GM21528 (cell line): Measurements from ENCODE around the gene MORC3.
"Not testable (repeated sequence)": the region's sequence is repeated elsewhere in the genome, so short reads cannot be mapped to it uniquely, and the experiment has no call there.

Experiments used
- ATAC-seq: cut with Tn5 transposase; IDR thresholded peaks from one replicate; pipeline ENCODE4 v1.9.1; 2021; ENCODE audit warnings: mild to moderate bottlenecking, moderate library complexity; ENCODE audit not compliant: unreplicated experiment, low FRiP score

MORC3 gene

DNA sequence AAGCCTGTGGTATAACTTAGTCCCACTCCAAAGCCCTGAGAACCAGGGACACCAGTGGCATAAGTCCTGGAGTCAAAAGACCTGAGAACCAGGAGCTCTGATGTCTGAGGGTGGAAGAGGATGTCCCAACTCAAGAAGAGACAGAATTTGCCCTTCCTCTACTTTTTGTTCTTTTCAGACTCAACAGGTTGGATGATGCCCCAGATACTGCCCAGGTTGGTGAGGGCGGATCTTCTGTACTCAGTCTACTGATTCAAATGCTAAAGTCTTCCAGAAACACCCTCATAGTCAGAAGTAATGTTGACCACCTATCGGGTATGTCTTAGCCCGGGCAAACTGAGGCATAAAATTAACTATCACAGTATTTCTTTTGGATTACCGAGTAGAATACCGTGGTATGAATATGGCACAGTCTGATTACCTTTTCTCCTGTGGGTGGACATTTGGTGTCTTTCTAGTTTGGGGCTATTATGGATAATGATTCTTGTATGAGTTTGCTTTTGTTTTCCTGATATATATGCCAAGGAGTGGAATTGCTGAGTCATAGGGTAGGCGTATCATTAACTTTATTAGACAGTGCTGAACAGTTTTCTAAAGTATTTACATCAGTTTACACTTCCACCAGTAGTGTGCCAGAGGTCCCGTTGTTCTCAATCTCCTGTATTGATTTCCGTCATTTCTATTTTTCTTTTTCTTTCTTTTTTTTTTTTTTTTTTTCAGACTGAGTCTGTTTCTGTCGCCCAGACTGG, 62.0 kb downstream of the MORC3 start:
- ATAC-seq: no peak

DNA sequence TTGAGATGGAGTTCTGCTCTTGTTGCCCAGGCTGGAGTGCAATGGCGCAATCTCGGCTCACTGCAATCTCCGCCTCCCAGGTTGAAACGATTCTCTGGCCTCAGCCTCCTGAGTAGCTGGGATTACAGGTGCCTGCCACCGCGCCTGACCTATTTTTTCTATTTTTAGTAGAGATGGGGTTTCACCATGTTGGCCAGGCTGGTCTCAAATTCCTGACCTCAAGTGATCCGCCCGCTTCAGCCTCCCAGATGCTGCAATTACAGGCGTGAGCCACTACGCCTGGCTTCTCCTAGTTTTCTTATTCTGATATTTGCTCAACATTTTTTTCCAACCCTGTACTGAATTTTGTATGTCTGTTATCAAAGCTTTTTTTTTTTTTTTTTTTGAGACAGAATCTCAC, 62.7 kb downstream of the MORC3 start:
- ATAC-seq: not testable (repeated sequence)

DNA sequence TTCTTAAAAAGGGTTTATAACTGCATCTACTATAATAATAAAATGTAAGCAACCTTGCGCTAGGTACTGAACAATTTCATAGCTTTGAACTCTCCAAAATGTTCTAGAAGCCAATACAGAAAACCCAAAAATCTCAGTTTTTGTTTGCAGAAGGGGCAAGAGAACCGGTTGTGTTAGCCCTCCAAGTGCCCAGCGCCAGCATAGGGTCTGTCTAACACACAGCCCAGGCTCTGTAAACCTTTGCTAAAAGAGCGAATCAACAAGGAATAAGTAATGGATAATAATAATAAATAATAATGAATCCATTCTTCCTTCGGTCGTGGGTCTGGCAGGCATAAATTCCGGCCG, 64.9 kb downstream of the MORC3 start:
- ATAC-seq: peak; percentile 16

DNA sequence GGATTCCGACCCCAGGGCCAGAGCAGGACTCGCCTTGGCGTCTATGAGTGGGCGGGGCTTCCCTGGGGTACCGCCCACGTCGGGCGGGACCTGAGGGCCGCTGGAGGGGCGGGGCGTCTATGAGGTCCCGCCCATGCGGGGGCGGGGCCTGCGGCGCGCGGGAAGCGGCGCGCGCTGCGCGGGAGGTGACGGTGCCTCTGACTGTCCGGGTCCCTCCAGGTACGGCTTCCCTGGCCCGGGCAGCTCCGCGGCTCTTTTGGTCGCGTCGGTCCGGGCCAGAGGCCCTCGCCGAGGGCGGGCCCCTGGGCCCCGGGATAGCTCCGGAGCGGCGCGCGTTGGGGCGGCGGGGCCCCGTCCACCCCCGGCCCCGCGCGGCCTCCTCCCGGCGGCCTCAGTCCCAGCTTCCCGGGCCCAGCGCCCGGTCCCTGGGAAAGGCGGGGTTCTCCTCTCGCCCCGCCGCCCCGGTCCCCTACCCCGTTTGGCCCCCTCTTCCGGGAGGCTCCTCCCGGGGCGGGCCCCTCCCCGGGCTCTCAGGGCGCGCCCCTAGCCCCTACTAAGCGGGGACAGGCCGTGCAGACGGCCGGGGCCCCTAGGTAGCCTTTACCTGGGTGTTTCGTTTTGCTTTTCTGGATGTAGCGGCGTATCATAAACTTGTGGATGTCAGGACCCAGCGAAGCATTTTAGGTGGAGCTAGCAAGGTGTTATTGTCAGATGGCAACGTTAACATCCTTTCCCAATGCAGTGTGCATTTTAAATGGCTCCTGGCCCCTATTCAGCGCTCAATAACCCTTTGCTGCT, 65.4 kb downstream of the MORC3 start, which contains the start of gene CHAF1B:
TSS of gene CHAF1B (plus strand) at position 160 of the 798 bp plus-strand sequence. CDS start 745 bp downstream, outside the sequence.
- peak; percentile 88 for ATAC-seq

DNA sequence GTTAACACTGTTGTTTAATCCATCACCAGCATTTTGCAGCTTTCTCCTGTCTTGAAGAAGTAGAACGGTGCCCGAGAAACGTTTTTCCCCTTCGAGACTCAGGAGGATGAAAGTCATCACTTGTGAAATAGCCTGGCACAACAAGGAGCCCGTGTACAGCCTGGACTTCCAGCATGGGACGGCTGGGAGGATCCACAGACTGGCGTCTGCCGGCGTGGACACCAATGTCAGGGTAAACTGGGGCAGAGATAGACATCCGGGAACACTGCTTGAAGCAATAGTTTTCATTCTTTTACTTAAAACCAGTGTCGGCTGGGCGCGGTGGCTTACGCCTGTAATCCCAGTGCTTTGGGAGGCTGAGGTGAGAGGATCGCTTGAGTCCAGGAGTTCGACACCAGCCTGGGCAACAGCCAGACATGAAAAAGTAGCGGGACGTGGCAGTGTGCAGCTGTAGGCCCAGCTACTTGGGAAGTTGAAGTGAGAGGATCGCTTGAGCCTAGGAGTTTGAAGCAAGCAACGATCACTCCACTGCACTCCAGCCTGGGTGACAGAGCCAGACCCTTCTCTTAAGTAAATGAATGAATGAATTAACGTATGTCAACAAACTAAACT, 66.1 kb downstream of the MORC3 start:
- ATAC-seq: no peak

DNA sequence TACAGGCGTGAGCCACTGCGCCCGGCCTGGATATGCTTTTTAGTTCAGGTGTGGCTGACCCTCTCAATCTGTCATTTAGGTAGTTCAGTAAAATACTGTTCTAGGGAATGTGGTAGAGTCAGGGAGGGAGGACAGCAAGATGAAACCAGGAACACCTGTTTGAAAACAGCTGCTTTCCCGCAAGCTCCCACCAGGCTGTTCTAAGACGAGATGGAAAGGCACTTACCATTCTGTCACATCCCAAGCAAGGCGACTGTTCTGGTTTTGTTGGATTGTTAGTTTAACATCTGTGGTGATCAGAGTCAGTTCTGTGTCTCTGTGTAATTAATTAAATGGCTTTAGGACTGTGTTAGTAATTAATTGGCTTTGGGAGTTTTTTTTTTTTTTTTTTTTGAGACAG, 68.1 kb downstream of the MORC3 start:
- ATAC-seq: no peak

DNA sequence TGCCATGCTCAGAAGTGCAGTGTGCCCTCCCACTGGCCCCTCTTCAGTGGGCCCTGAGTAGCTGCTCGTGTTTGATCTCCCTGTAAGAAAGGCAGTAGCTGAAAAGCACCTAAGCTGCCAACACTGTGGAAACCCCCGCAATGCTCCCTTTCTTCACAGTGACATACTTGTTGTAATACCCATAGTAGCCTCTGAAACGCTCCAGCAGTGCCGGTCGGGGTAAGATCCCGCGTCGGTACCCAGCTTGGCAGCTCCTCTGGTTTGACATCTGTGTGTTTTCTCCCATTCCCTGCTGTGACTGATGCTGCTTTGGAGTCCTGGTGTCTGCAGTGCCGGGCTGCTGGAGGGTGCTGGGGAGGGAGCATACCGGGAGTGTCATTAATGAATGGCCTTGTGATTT, 68.8 kb downstream of the MORC3 start:
- no peak for ATAC-seq

DNA sequence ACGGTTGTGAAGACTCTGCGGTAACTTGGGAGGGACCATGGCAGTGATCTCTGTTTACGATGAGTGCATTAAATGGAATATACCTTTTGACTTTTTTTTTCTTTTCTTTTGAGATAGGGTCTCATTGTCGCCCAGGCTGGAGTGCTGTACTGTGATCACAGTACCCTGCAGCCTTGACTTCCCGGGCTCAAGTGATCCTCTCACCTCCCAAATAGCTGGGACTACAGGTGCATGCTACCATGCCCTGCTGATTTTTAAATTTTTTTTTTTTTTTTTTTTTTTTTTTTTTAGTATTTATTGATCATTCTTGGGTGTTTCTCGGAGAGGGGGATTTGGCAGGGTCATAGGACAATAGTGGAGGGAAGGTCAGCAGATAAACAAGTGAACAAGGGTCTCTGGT, 71.7 kb downstream of the MORC3 start:
- ATAC-seq: not testable (repeated sequence)

DNA sequence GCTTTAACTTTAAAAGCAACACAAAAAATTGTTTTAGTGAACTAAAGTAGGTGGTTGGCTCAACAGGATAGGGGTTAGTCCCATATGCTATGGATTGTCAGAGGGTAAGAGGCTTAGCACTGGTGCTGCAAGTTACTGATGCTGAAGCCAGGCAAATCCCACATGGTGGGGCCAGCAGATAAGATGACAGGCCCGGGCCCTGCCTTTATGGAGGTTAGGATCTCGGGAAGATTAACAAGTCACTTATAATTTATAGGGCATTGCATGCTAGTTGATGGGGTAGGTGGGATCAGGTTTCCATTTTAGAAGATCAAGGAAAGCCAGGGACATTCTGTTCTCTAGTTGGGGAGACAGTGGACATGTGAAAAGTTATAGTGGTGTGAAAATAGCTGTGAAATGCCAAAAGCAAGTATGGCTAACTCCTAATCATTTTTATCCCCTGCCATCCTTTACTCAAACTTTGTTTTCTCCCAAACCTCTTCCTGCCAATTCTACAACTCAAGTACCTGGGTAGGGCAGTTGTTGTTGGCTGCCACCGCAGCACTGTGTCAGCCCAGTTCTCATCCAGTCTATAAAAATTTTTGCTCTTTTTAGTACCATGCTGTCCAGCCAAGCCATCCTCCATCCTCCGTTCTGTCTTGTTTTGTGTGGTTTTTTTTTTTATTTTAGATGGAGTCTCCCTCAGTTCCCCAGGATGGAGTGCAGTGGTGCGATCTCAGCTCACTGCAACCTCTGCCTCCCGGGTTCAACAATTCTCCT, 75.5 kb downstream of the MORC3 start:
- ATAC-seq: no peak

DNA sequence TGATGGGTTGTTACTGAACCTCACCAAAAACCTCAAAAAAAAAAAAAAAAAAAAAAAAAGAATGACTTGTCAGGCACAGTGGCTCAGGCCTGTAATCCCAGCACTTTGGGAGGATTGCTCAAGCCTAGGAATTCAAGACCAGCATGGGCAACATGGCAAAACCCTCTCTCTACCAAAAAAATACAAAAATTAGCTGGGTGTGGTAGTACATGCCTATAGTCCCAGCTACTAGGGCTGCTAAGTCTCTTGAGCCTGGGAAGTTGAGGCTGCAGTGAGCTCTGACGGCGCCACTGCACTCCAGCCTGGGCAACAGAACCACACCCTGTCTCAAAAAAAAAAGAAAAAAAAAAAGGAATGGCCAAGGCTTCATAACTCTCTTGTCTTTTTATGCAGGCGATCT, 76.3 kb downstream of the MORC3 start:
- no peak for ATAC-seq

DNA sequence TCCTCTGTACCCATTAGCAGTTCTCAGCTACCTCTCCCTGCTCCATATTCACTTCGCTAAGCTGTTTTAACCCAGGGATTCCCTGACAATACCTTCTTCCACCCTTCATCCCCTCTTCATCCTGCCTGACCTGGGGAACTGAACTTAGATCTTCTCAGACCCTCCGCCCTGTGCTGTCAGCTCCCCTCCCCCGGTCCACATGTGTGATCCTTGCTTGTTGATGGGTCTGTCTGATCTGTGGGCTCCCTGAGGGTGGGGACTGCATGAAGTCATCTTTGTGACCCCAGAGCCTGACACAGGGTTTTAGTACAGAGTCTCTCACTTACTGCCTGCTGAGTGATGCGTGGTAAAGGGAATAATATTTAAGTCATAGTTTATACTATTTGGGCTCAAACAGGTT, 77.0 kb downstream of the MORC3 start:
- ATAC-seq: no peak

DNA sequence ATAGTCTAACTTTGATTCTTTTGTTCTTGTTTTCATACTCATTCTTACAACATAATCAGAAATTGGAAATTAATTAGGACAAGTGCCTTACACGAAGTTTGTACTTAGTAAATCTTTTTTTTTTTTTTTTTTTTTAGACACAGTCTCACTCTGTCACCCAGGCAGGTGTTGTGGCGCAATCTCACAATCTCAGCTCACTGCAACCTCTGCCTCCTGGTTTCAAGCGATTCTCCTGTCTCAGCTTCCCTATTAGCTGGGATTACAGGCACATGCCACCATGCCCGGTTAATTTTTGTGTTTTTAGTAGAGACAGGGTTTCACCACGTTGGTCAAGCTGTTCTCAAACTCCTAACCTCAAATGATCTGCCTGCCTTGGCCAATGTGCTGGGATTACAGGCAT, 77.6 kb downstream of the MORC3 start:
- ATAC-seq: no peak

DNA sequence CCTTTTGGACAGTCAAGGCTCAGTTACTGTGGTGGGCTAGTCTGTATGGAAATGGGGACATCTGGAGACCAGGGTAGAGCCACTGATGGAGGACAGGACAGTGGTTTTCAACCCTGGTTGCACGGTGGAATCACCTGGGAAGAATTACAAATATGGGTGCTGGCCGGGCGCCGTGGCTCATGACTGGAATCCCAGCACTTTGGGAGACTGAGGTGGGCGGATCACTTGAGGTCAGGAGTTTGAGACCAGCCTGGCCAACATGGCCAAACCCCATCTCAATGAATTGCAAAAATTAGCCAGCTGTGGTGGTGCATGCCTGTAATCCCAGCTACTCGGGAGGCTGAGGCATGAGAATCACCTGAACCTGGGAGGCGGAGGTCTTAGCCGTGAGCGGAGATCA, 79.7 kb downstream of the MORC3 start:
- ATAC-seq: not testable (repeated sequence)

DNA sequence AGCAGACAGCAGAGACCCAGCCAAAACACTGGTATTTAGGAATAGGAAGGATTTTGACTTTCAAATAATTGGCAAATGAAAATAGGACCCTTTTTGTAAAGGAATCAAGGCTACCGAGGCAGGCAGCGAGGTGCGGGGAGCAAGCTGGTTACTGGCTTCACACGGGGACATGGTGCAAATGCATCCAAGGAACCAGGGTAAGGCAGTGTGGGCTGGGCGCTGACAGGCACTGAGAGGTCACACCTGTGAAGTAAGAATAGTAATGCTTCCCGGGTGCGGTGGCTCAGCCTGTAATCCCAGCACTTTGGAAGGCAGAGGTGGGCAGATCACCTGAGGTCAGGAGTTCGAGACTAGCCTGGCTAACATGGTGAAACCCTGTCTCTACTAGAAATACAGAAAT, 80.7 kb downstream of the MORC3 start:
- no peak for ATAC-seq

DNA sequence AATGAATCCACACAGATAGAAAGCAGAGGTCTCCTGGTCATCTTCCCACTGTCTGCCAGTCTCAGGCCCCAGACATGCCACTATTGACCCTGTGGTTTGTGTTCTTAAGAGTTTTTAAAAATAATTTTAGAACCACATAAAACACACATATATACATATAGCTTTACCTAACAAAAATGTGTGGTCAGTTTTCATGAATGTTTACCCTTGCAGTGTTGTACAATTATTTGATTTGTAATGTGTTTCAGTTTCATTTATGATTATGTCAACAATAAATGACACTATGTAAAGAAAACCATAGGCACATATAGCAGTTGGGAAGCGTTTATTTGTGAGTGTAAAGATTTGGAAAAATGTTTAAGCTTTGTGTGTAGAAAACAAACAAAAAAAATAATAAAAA, 82.3 kb downstream of the MORC3 start:
- ATAC-seq: no peak

DNA sequence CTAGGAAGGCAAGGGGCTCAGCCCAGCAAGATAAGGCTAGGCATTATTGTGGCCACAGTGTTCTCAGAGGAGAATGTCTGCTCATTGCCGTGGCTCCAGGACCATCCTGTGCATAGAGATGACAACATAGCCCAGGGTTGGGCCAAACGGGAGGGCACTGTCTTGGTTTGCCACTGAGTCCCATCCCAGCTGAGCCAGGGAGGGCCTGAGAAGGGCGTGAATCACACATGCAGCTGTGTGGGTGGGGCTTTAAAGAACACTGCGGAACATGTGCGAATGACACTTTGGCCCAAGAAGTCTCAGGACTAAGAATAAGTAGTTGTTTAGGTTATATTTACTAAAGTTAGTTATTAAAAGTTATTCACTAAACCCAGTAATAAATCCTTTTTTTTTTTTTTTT, 83.7 kb downstream of the MORC3 start:
- ATAC-seq: no peak

DNA sequence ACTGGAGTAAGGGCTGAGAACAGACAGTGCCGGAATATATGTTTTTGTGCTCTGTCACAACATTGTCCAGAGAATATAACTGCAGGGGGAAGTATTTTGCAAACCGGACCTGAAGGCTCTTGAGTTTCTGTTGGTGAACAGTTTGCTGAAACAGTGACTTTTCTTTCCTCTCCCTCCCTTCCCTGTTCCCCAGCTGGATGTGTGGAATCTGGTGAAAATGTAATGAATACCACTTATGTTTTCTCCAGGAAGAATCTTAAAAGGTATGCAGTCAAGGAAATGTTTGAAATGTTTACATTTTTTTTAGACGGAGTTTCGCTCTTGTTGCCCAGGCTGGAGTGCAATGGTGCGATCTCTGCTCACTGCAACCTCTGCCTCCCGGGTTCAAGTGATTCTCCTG, 88.6 kb downstream of the MORC3 start:
- ATAC-seq: no peak

DNA sequence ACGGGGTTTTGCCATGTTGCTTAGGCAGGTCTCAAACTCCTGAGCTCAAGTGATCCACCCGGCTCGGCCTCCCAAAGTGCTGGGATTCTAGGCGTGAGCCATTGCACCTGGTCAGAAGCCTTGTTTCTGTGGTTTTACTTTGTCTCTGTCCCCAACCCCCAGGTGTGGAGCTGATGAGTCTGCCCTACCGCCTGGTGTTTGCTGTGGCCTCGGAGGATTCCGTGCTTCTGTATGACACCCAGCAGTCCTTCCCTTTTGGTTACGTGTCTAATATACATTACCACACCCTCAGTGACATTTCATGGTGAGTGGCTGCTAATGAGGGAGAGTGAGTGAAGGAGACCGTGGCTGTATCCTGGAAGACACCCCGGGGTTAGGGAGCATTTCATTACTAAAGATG, 91.3 kb downstream of the MORC3 start:
- ATAC-seq: no peak

DNA sequence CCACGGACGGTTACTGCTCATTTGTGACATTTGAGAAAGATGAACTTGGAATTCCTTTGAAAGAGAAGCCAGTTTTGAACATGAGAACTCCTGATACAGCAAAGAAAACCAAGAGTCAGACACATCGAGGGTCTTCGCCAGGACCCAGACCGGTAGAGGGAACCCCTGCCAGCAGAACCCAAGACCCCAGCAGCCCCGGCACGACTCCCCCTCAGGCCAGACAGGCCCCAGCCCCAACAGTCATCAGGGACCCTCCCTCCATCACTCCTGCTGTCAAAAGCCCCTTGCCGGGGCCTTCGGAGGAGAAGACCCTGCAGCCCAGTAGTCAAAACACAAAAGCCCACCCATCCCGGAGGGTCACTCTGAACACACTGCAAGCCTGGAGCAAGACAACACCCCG, 92.9 kb downstream of the MORC3 start:
- no peak for ATAC-seq

DNA sequence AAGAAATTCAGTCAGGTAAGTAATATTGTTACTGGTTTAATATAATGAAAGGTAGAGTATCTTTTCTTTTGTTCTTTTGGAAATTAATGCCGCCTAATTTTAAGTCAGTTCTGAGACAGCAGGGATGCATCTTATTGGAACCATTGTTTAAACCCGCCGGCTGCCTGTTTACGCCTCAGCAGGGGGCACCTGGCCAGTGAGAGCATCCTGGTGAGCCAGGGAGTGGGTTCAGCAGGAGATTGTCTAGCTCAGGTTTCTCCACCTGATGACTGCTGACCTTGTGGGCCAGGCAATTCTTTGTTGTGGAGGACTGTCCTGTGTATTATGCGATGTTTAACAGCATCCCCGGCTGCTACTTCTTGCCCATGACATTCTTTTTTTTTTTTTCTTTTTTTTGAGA, 95.4 kb downstream of the MORC3 start:
- ATAC-seq: no peak

DNA sequence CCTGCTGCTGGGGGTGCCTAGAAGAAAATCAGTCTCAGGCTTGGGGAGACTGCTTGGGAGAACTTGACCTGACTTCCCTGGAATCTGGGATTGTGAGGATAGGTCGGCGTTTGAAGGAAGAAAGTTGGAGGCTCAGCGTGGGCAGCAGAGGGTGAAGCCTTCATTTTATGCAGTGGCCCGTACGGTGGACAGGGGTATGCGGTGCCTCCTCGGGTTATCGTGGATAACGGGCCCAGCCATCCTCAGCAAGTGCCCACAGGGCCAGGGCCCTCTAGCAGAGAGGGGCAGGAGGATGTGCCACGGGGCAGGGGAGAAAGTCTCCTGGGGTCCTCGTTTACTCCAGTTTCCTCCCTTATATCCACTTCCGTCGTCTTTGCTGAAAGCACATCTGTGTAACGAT, 99.2 kb downstream of the MORC3 start:
- no peak for ATAC-seq
